ENCODE results near the gene SAMD11. TPM values are rescaled to one million over a fixed set of nuclear protein-coding genes. Genes with fewer than 3 reads are reported as not detected.

The SAMD11 gene
- polyA plus RNA-seq, 5 donors, result 23.2 to 66.4 (median 32.9) TPM

- peak; percentile 84 to 87 for DNase-seq
Observed at GRCh38 chr1:904310-904950, 19.3 kb upstream of the SAMD11 start.

GRCh38 chr1:905071-905749 lies 18.5 kb upstream of the SAMD11 start:
- DNase-seq, result peak in 1 of 2 donors; percentile 66

- no peak for DNase-seq
Observed at GRCh38 chr1:905811-906599, 17.7 kb upstream of the SAMD11 start.

- no peak for DNase-seq
Observed at GRCh38 chr1:906600-907420, 16.9 kb upstream of the SAMD11 start.

- DNase-seq, result no peak
Observed at GRCh38 chr1:907611-908451, 15.9 kb upstream of the SAMD11 start.

GRCh38 chr1:908661-909060 lies 15.1 kb upstream of the SAMD11 start:
- DNase-seq, result no peak

- no peak for DNase-seq
Observed at GRCh38 chr1:909861-910310, 13.8 kb upstream of the SAMD11 start.

GRCh38 chr1:910311-910880 lies 13.3 kb upstream of the SAMD11 start:
- DNase-seq, result no peak

- no peak for DNase-seq
Observed at GRCh38 chr1:910881-911721, 12.6 kb upstream of the SAMD11 start.

- DNase-seq, result no peak
Observed at GRCh38 chr1:911875-912739, 11.6 kb upstream of the SAMD11 start.

- DNase-seq, result no peak
Observed at GRCh38 chr1:912740-913301, 10.9 kb upstream of the SAMD11 start.

GRCh38 chr1:913491-914130 lies 10.1 kb upstream of the SAMD11 start:
- no peak for DNase-seq

- no peak for DNase-seq
Observed at GRCh38 chr1:914131-914890, 9.4 kb upstream of the SAMD11 start.

- DNase-seq, result no peak
Observed at GRCh38 chr1:914891-915280, 8.8 kb upstream of the SAMD11 start.

- no peak for DNase-seq
Observed at GRCh38 chr1:915295-916172, 8.2 kb upstream of the SAMD11 start.
